Esophagus (tissue), 2 donors: ENCODE results near the gene ATOH8. TPM values are rescaled to one million over a fixed set of nuclear protein-coding genes. Genes with fewer than 3 reads are reported as not detected.

Experiments used
- H3K27ac ChIP-seq, 2 donors: one replicate each; pipeline ENCODE4 v1.5.1; 2013; ENCODE audit warnings: low read depth in 2 of 2, mild to moderate bottlenecking in 2 of 2, inconsistent platforms in 1 of 2, low read length in 1 of 2, moderate library complexity in 1 of 2
- H3K27me3 ChIP-seq, 2 donors: one replicate each; pipeline ENCODE4 v1.6.1; 2013; ENCODE audit warnings: low read length in 2 of 2, control low read depth in 1 of 2, mild to moderate bottlenecking in 1 of 2; ENCODE audit not compliant: insufficient read depth in 2 of 2, control insufficient read depth in 1 of 2
- H3K36me3 ChIP-seq, 2 donors: one replicate each; pipeline ENCODE4 v1.6.1; 2013; ENCODE audit warnings: low read length in 1 of 2; ENCODE audit not compliant: control insufficient read depth in 2 of 2, insufficient read depth in 2 of 2
- H3K4me1 ChIP-seq, 2 donors: one replicate each; pipeline ENCODE4 v1.6.1; 2013; ENCODE audit warnings: low read length in 1 of 2; ENCODE audit not compliant: control insufficient read depth in 2 of 2, insufficient read depth in 2 of 2
- H3K4me3 ChIP-seq, 2 donors: one replicate each; pipeline ENCODE4 v1.5.1; 2013; ENCODE audit warnings: low read length in 2 of 2, mild to moderate bottlenecking in 2 of 2, low read depth in 1 of 2, moderate library complexity in 1 of 2
- H3K9me3 ChIP-seq, 2 donors: one replicate each; pipeline ENCODE4 v1.6.1; 2013; ENCODE audit warnings: mild to moderate bottlenecking in 2 of 2, low read depth in 1 of 2, low read length in 1 of 2, moderate library complexity in 1 of 2; ENCODE audit not compliant: control insufficient read depth in 2 of 2, insufficient read depth in 1 of 2
- WGBS, 2 donors: extraction: QIAGEN DNeasy Blood & Tissue Kit; methylation state at CpG; one replicate each; pipeline ENCODE4 v1.1.7; 2013; 5-methylcytosine and 5-hydroxymethylcytosine counted together
- polyA plus RNA-seq, 2 donors: library from polyadenylated mRNA; stranded (reverse); fragments of 200-250 nt; gene quantifications; one replicate each; pipeline ENCODE4 v1.2.3, GENCODE V29; 2013
- donor health status: healthy with polysubstance abuse.
- donor health status: Bipolar disorder and iron deficiency.

Gene ATOH8
- polyA plus RNA-seq, 2 donors: 3.0 to 5.9 TPM

DNA sequence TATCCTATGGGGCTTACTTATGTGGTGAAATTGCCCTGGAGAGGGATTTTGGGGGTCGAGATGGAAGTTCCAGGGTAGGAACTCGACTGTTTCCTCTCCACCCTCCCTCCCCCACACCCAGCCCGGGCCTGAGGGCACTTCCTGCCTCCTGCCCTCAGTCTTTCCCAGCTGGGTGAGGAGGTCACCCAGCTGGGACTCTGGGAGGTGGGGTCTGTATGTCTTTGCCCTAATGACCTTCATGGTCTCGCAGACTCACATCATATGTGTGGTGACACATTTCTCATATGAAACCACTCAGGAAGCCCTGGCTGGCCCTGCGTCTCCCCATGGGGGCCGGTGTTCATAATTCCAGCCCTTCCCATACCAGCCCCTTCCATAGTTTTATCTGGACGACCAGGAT is 12.4 kb downstream of the ATOH8 start:
- H3K27ac ChIP-seq: no peak overlapping the region
- peaks cover 3 to 14% of the 10 kb centered on the region in 2 donors for H3K4me1 ChIP-seq
- no peaks in the 10 kb centered on the region for H3K9me3 ChIP-seq
- no peak overlapping the region for H3K4me3 ChIP-seq
- peaks cover 2% of the 10 kb centered on the region in 2 donors for H3K36me3 ChIP-seq
- no peaks in the 10 kb centered on the region for H3K27me3 ChIP-seq
- 63 to 67% methylated on average over 7 of the region's 7 CpGs for WGBS, 2 donors

DNA sequence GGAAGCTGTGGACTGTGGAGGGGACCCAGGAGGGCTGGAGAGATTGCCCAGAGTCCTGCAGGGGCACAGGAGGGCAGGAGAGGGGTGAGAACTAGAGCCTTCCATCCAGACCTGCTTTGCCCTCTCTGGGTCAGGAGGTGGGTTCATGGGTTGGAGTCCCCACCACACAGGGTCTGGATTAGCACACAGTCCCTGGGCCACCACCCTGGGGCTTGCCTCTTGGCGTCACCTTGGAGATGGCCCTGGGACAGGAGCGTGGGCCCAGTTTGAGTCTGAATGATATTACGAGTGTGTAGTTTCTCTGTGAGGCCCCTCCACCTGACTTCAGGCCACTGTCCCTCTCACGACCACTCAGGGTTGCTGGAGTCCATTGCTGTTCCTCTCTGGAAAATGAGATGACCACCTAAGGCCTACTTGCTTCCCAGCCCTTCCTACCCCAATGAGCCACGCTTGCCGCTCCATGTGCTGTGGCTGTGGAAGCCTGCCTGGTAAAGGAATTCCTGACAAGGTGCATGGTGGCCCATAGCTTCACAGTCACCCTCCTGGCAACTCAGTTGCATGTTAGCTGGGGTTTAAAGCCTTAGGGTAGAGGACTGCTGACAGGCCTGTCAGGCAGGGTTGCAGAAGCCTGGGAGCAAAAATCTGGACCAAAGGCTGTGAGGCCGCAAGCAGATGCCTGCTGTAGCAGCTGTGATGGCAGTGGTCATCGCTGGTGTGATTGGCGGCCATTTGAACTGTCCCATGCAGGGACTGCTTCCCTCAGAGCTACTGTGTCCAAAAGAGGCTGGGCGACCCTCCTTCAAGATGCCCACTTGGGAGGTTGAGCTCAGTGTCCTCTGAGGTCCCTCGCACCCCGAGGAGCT is 14.2 kb downstream of the ATOH8 start:
- H3K9me3 ChIP-seq: no peaks in the 10 kb centered on the region
- WGBS, 2 donors: 81 to 89% methylated on average over 12 of the region's 12 CpGs
- H3K36me3 ChIP-seq: peaks cover 2% of the 10 kb centered on the region in 2 donors
- H3K4me1 ChIP-seq: peaks cover 9 to 22% of the 10 kb centered on the region in 2 donors
- no peak overlapping the region for H3K27ac ChIP-seq
- no peaks in the 10 kb centered on the region for H3K27me3 ChIP-seq
- no peak overlapping the region for H3K4me3 ChIP-seq

- Histone ChIP-seq H3K36me3 (peaks cover 2% of the 10 kb centered on the region in 2 donors), H3K4me3 (no peak overlapping the region), H3K27ac (no peak overlapping the region), H3K27me3 (no peaks in the 10 kb centered on the region), H3K4me1 (peaks cover 12 to 25% of the 10 kb centered on the region in 2 donors), H3K9me3 (no peaks in the 10 kb centered on the region)
- 35 to 49% methylated on average over 8 of the region's 8 CpGs for WGBS, 2 donors
Observed at GRCh38 chr2:85768713-85769112, 14.9 kb downstream of the ATOH8 start.

DNA sequence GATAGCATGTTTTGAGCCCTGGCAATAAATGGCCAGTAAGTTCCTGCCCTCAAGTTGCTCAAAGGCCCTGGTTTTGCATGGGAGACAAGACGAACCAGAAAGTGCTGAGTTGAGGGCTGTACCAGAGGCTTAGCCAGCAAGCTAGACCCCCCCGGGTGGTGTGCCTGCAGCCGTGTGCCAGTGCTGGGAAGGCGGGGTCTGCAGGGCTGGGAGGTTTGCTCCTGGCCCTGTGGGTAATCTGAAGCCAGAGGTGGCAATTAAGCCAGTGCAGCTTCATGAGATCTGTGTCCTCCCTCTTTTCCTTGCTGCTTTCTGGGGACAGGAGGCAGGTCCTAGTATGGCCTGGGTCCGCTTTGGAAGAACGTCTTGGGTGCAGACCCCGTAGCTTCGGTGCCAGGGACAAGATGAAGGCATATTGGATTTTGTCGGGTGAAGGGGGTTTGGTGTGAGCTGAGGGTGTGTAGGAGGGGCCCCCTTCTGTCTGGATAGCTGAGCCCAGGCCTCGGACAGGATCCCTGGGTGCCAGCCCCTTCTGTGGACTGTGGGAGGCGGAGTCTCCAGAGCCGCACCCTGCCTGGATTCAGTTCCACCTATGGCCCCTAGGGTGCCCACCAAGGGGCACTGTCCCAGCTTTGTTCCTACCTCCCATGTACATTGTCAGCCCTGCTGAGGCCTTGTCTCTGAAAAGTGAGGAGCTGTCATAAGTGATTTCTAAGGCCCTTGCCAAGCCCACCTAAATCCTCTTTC is 15.6 kb downstream of the ATOH8 start:
- 76 to 78% methylated on average over 12 of the region's 12 CpGs for WGBS, 2 donors
- no peaks in the 10 kb centered on the region for H3K27me3 ChIP-seq
- H3K4me3 ChIP-seq: no peak overlapping the region
- no peak overlapping the region for H3K27ac ChIP-seq
- H3K9me3 ChIP-seq: no peaks in the 10 kb centered on the region
- H3K36me3 ChIP-seq: peaks cover 2% of the 10 kb centered on the region in 2 donors
- peaks cover 12 to 23% of the 10 kb centered on the region in 2 donors for H3K4me1 ChIP-seq

DNA sequence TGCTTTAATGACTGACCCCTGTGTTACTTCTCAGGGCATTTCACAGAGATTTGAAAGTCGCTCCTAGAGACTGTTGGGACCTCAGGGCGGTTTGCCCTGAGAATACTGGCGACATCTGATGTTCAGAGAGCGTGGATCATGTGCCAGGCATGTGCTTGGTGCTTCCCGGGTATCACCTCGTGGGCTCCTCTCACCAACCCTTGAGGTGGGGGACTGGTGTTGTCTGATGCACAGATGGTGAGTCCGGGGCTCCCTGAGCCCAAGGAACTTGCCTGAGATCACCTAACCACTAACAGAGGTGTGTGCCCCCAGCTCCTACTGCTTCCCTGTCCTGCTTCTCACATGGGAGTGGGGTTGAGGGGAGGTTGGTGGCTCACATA is 16.2 kb downstream of the ATOH8 start:
- Histone ChIP-seq H3K9me3 (no peaks in the 10 kb centered on the region), H3K4me3 (no peak overlapping the region), H3K27ac (no peak overlapping the region), H3K4me1 (peaks cover 12 to 23% of the 10 kb centered on the region in 2 donors), H3K27me3 (no peaks in the 10 kb centered on the region), H3K36me3 (peaks cover 2% of the 10 kb centered on the region in 2 donors)
- 88 to 90% methylated on average over 7 of the region's 7 CpGs for WGBS, 2 donors

- H3K4me3 ChIP-seq: no peak overlapping the region
- H3K27ac ChIP-seq: no peak overlapping the region
- H3K27me3 ChIP-seq: no peaks in the 10 kb centered on the region
- no peaks in the 10 kb centered on the region for H3K9me3 ChIP-seq
- peaks cover 2% of the 10 kb centered on the region in 2 donors for H3K36me3 ChIP-seq
- H3K4me1 ChIP-seq: peaks cover 12 to 23% of the 10 kb centered on the region in 2 donors
- WGBS, 2 donors: 85% methylated on average over 12 of the region's 12 CpGs
Observed at GRCh38 chr2:85770369-85770768, 16.6 kb downstream of the ATOH8 start.

GRCh38 chr2:85770786-85771409 is 17.1 kb downstream of the ATOH8 start:
- H3K27me3 ChIP-seq: no peaks in the 10 kb centered on the region
- no peak overlapping the region for H3K4me3 ChIP-seq
- no peaks in the 10 kb centered on the region for H3K9me3 ChIP-seq
- H3K4me1 ChIP-seq: peaks cover 12 to 22% of the 10 kb centered on the region in 2 donors
- H3K27ac ChIP-seq: peak overlapping the region; percentile 45 to 65
- peaks cover 2% of the 10 kb centered on the region in 2 donors for H3K36me3 ChIP-seq
- 85 to 86% methylated on average over 10 of the region's 10 CpGs for WGBS, 2 donors

DNA sequence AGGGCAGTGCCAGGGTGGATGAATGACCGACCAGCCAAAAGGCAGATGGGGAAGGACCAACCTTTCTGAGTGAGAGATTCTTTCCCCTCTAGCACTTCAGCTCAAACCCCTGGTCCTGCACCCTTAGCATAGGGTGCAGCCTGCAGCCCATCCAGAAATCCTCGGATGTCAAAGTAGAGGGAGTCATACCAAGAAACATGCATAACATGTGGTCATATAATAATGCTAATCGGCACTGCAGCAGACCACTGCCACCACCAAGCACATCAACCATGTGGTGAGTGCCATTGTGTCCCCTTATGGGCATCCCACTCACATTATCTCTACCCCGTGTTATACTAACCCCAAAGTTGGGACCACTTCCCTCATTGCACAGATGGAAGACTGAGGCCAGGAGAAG is 17.7 kb downstream of the ATOH8 start:
- peaks cover 12 to 21% of the 10 kb centered on the region in 2 donors for H3K4me1 ChIP-seq
- no peaks in the 10 kb centered on the region for H3K27me3 ChIP-seq
- peaks cover 2% of the 10 kb centered on the region in 2 donors for H3K36me3 ChIP-seq
- no peak overlapping the region for H3K4me3 ChIP-seq
- H3K9me3 ChIP-seq: no peaks in the 10 kb centered on the region
- H3K27ac ChIP-seq: peak overlapping the region; percentile 65 to 73
- WGBS, 2 donors: 60 to 64% methylated on average over 4 of the region's 4 CpGs

DNA sequence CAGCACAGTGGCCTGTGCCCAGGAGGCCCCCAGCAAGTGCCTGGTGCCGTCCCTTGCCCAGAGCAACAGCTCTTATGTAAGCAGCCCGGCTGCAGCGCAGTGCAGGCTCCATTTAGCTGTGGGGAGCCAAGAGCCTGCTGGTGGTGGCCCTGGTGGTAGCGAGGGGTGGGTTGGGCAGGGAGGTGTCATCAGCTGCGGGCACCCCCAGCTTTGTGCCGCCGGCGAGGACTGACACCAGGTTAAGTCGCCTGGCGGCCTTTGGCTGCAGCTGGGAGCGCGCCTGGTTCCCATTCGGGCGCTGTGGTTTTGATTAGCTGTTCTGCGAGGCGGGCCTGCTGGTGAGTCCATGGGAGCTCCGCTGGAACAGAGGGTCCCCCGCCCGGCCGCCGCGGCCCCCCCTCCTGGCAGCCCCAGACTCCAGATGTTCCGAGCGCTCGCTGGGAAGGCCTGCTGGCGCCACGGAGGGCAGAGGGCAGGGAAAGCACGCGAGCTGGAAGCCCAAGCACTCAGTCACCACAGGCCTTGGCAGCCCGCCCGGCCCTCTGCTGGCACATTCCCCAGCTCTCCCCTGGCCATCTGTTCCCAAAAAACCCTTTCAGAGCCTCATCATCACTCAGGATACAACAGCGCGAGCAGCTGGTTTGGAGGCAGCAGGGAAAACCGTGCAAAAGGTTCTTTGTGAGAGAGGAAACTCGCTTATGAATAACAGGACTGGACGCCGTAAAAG is 18.4 kb downstream of the ATOH8 start:
- H3K4me1 ChIP-seq: peaks cover 12 to 21% of the 10 kb centered on the region in 2 donors
- H3K4me3 ChIP-seq: peak overlapping the region in 1 of 2 donors; percentile 8

More for the DNA sequence above, 18.4 kb downstream of the ATOH8 start:
- Histone ChIP-seq H3K9me3 (no peaks in the 10 kb centered on the region), H3K27ac (peak overlapping the region; percentile 65 to 77), H3K27me3 (no peaks in the 10 kb centered on the region), H3K36me3 (peaks cover 2% of the 10 kb centered on the region in 2 donors)
- WGBS, 2 donors: 6 to 8% methylated on average over 37 of the region's 37 CpGs
